B cell (primary cell): ENCODE data around the gene FAM120B. TPM values are rescaled to one million over a fixed set of nuclear protein-coding genes. Genes with fewer than 3 reads are reported as not detected.

Experiments used
- ATAC-seq: fragments of 200-7000 bp; cut with Tn5 transposase; one replicate; pipeline ENCODE4 v1.10.0; 2021; ENCODE audit warnings: low read depth, mild to moderate bottlenecking, moderate number of reproducible peaks, moderate library complexity
- CTCF ChIA-PET: fragments of 350-600 bp; sonication (Branson Sonifier 250); formaldehyde crosslinking; loops from one replicate; lab custom pipeline; 2021; ENCODE audit warnings: antibody characterized with exemption, inconsistent platforms; lab: Charles Lee
- POLR2A ChIA-PET: fragments of 350-600 bp; sonication (Branson Sonifier 250); formaldehyde crosslinking; loops from one replicate; lab custom pipeline; 2021; ENCODE audit warnings: antibody characterized with exemption; lab: Charles Lee
- DNase-seq: peaks from one replicate; pipeline ENCODE4 v3.0.0; 2013
- H2AFZ ChIP-seq: 2 replicates; pipeline ENCODE4 v1.6.1; 2012; ENCODE audit warnings: mild to moderate bottlenecking, low read depth, low read length; ENCODE audit not compliant: insufficient read depth, poor library complexity, severe bottlenecking
- H3K27ac ChIP-seq, 2 donors: 1 replicate in 1 of 2; 2 replicates in 1 of 2; pipeline ENCODE4 v1.5.1; 2012 to 2013; ENCODE audit warnings: low read length in 2 of 2, mild to moderate bottlenecking in 2 of 2, moderate library complexity in 1 of 2
- H3K27me3 ChIP-seq, 4 experiments: fragments of 200-600 bp in 1 of 4; sonication (generic) in 1 of 4; replicated peaks in 1 of 4; 1 replicate in 2 of 4; 2 replicates in 2 of 4; pipeline versions ENCODE4 v1.6.1 to v1.7.0; 2013 to 2016; ENCODE audit warnings: low read length in 3 of 4, mild to moderate bottlenecking in 2 of 4, mixed read lengths in 1 of 4, moderate library complexity in 1 of 4; ENCODE audit not compliant: insufficient read depth in 4 of 4, control insufficient read depth in 3 of 4; ENCODE audit errors: control extremely low read depth in 1 of 4
- H3K36me3 ChIP-seq, 2 experiments: replicated peaks in 1 of 2; 1 replicate in 1 of 2; 2 replicates in 1 of 2; pipeline versions ENCODE4 v1.6.1 to v1.7.1; 2013; ENCODE audit warnings: low read length in 1 of 2; ENCODE audit not compliant: insufficient read depth in 2 of 2, control insufficient read depth in 1 of 2; ENCODE audit errors: control extremely low read depth in 1 of 2, extremely low read depth in 1 of 2
- H3K4me1 ChIP-seq, 2 donors: fragments of 200-600 bp in 1 of 2; sonication (generic) in 1 of 2; 1 replicate in 1 of 2; 2 replicates in 1 of 2; pipeline versions ENCODE4 v1.5.1 to v1.6.1; 2013 to 2017; ENCODE audit warnings: low read length in 2 of 2; ENCODE audit not compliant: control insufficient read depth in 2 of 2, insufficient read depth in 2 of 2
- H3K4me2 ChIP-seq: replicated peaks from 2 replicates; pipeline ENCODE3; 2012; ENCODE audit warnings: mild to moderate bottlenecking, low read depth, low read length; ENCODE audit not compliant: poor library complexity, severe bottlenecking
- H3K4me3 ChIP-seq, 5 experiments: fragments of 200-600 bp in 1 of 5; sonication (generic) in 1 of 5; 1 replicate in 3 of 5; 2 replicates in 2 of 5; pipeline versions ENCODE4 v1.5.1 to v1.7.0; 2011 to 2016; ENCODE audit warnings: low read length in 4 of 5, mild to moderate bottlenecking in 4 of 5, low read depth in 2 of 5, control low read depth in 1 of 5, moderate library complexity in 1 of 5; ENCODE audit not compliant: insufficient read depth in 1 of 5; ENCODE audit errors: control extremely low read depth in 1 of 5, extremely low read depth in 1 of 5
- H3K79me2 ChIP-seq: fragments of 200-600 bp; sonication (generic); one replicate; pipeline ENCODE4 v1.6.0; 2016; ENCODE audit warnings: low read length; ENCODE audit not compliant: control insufficient read depth, insufficient read depth
- H3K9ac ChIP-seq: fragments of 200-600 bp; sonication (generic); 2 replicates; pipeline ENCODE4 v1.6.1; 2017; ENCODE audit warnings: mild to moderate bottlenecking, low read length, moderate library complexity
- H3K9me3 ChIP-seq, 3 donors: one replicate each; pipeline versions ENCODE4 v1.6.1 to v1.7.1; 2013; ENCODE audit warnings: low read length in 2 of 3; ENCODE audit not compliant: control insufficient read depth in 2 of 3, insufficient read depth in 1 of 3; ENCODE audit errors: control extremely low read depth in 1 of 3
- H4K20me1 ChIP-seq: 2 replicates; pipeline ENCODE4 v1.6.0; 2012; ENCODE audit warnings: mild to moderate bottlenecking, low read length; ENCODE audit not compliant: insufficient read depth, control insufficient read depth, poor library complexity, severe bottlenecking
- H3K27ac Mint-ChIP-seq: one replicate; pipeline ENCODE4 v1.8.0; 2021; ENCODE audit warnings: mixed read lengths
- H3K27me3 Mint-ChIP-seq: one replicate; pipeline ENCODE4 v1.8.0; 2021; ENCODE audit warnings: mixed read lengths
- H3K4me1 Mint-ChIP-seq: one replicate; pipeline ENCODE4 v1.8.0; 2021; ENCODE audit warnings: mixed read lengths
- H3K4me3 Mint-ChIP-seq: one replicate; pipeline ENCODE4 v1.8.0; 2021; ENCODE audit warnings: mixed read lengths
- H3K9me3 Mint-ChIP-seq: one replicate; pipeline ENCODE4 v1.8.0; 2022; ENCODE audit warnings: mixed read lengths; ENCODE audit not compliant: insufficient read depth
- CTCF ChIP-seq: fragments of 200-600 bp; IDR thresholded peaks from one replicate; pipeline ENCODE4 v1.8.0; 2022; ENCODE audit warnings: antibody characterized with exemption, mild to moderate bottlenecking
- EZH2 ChIP-seq: IDR thresholded peaks from 2 replicates; pipeline ENCODE4 v1.6.1; 2012; ENCODE audit warnings: borderline replicate concordance, low read depth, mild to moderate bottlenecking, moderate library complexity, low read length; ENCODE audit not compliant: insufficient read depth, poor library complexity, severe bottlenecking
- WGBS: methylation state at CpG from one replicate; pipeline ENCODE4 v1.1.5; 2013; ENCODE audit warnings: missing lambda C conversion rate; ENCODE audit not compliant: insufficient coverage; 5-methylcytosine and 5-hydroxymethylcytosine counted together
- intact Hi-C: fragments of 100-400 bp; cut with micrococcal nuclease; formaldehyde crosslinking; loops from one replicate; pipeline ENCODE4 v1.10.0; 2022
- polyA plus RNA-seq: library from polyadenylated mRNA; depleted of rRNA; stranded (reverse); fragments of >200 nt; gene quantifications from 2 replicates; pipeline ENCODE4 v1.2.3, GENCODE V29; 2012
- total RNA-seq, 2 donors: library from RNA; stranded (reverse); fragments of 120-200 nt in 1 of 2; gene quantifications; 1 replicate in 1 of 2; 2 replicates in 1 of 2; pipeline versions ENCODE4 v1.2.3 to v1.2.4, GENCODE V29; 2013 to 2022

The FAM120B gene
- total and polyA plus RNA-seq, 2 donors (not counting 1 experiment from before 2014, with no cell fraction given): 12.5 to 51.7 TPM

GRCh38 chr6:170363255-170363654 lies 56.7 kb downstream of the FAM120B start:
- Histone ChIP-seq H2AFZ (no peak overlapping the region), H3K9me3 (no peaks in the 10 kb centered on the region), H3K79me2 (no peaks in the 10 kb centered on the region), H4K20me1 (peaks cover under 1% of the 10 kb centered on the region), H3K36me3 (peaks cover 10 to 49% of the 10 kb centered on the region in 2 experiments), H3K4me1 (no peaks in the 10 kb centered on the region), H3K4me2 (no peak overlapping the region), H3K9ac (no peak overlapping the region), H3K27ac (no peak overlapping the region), H3K27me3 (no peaks in the 10 kb centered on the region), H3K4me3 (no peak overlapping the region)
- no peak for TF ChIP-seq EZH2
- TF ChIP-seq CTCF: no peak
- DNase-seq: no peak
- ChIA-PET POLR2A (no interaction called here), CTCF (no interaction called here)
- intact Hi-C loops: no loop called here
- Mint-ChIP-seq H3K27ac (no peak overlapping the region), H3K27me3 (no peaks in the 10 kb centered on the region), H3K9me3 (no peaks in the 10 kb centered on the region), H3K4me3 (no peak overlapping the region), H3K4me1 (no peaks in the 10 kb centered on the region)
- no peak for ATAC-seq
- 99% methylated on average over 5 of the region's 5 CpGs for WGBS

- CTCF ChIA-PET: no interaction called here
- no peak for DNase-seq
- Histone ChIP-seq H4K20me1 (no peaks in the 10 kb centered on the region), H2AFZ (no peak overlapping the region), H3K9ac (no peak overlapping the region), H3K4me1 (no peaks in the 10 kb centered on the region), H3K4me2 (no peak overlapping the region), H3K79me2 (no peaks in the 10 kb centered on the region), H3K27me3 (no peaks in the 10 kb centered on the region), H3K27ac (no peak overlapping the region), H3K9me3 (no peaks in the 10 kb centered on the region), H3K36me3 (peaks cover 8 to 40% of the 10 kb centered on the region in 2 experiments), H3K4me3 (no peak overlapping the region)
- H3K27ac Mint-ChIP-seq: peak overlapping the region; percentile 37
- POLR2A ChIA-PET: no interaction called here
- H3K4me3 Mint-ChIP-seq: no peak overlapping the region
- no peaks in the 10 kb centered on the region for H3K4me1 Mint-ChIP-seq
- WGBS: 94% methylated on average over 4 of the region's 4 CpGs
- H3K27me3 Mint-ChIP-seq: no peaks in the 10 kb centered on the region
- H3K9me3 Mint-ChIP-seq: no peaks in the 10 kb centered on the region
- no peak for ATAC-seq
- intact Hi-C loops: no loop called here
- no peak for TF ChIP-seq EZH2
- TF ChIP-seq CTCF: no peak
These were observed 58.6 kb downstream of the FAM120B start for GRCh38 chr6:170365121-170365520.
